Measurements from ENCODE around the gene MSX1. TPM values are rescaled to one million over a fixed set of nuclear protein-coding genes. Genes with fewer than 3 reads are reported as not detected.

MSX1 gene
- total and polyA plus RNA-seq, 2 of the 8 experiments (the other 6 are each of a cell fraction or from before 2014, with no cell fraction given) = 0.47 TPM; not detected in 1

DNA sequence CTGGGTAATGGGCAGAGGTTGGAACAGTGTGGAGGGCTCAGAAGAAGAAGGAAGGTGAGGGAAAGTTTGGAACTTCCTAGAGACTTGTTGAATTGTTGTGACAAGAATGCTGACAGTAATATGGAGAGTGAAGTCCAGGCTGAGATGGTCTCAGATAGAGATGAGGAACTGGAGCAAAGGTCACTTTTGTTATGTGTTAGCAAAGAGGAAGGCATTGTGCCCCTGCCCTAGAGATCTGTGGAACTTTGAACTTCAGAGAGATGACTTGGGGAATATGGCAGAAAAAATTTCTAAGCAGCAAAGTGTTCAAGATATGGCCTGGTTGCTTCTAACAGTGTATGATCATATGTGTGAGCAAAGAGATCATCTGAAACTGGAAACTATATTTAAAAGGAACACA is 37.9 kb upstream of the MSX1 start:
- POLR2A ChIA-PET (ENCODE audit: partially characterized antibody) = interaction anchor here (0.9 kb wide), 1 partner anchor 16 kb away, joined by 3 read pairs; no protein-coding TSS in a partner anchor

More for the DNA sequence above, 37.9 kb upstream of the MSX1 start:
- no peak overlapping the region for H3K4ac ChIP-seq (replicated peaks; ENCODE audit: insufficient read length, low read depth, low read length)
- no peak overlapping the region for H3K14ac ChIP-seq (ENCODE audit: insufficient read length)
- CTCF ChIA-PET (ENCODE audit: partially characterized antibody) = no interaction called here
- no peak overlapping the region for H4K8ac ChIP-seq (ENCODE audit: extremely low read depth, insufficient read depth, low read length)
- H3K79me2 ChIP-seq (ENCODE audit: control insufficient read depth in 1 of 2, insufficient read depth in 2 of 2, low read length in 2 of 2) = no peaks in the 10 kb centered on the region
- no peak for TF ChIP-seq SIN3A (conservative IDR thresholded peaks at IDR 0.05 in 1 of 2, IDR thresholded peaks at IDR 0.05 in 1 of 2; ENCODE audit: low read depth in 1 of 2, low read length in 2 of 2)
- TF ChIP-seq BRCA1 (IDR thresholded peaks at IDR 0.05; ENCODE audit: low read depth, low read length) = no peak
- no peak for TF ChIP-seq KDM5A (IDR thresholded peaks at IDR 0.05; ENCODE audit: low read length)
- TF ChIP-seq POU5F1 (IDR thresholded peaks at IDR 0.05; ENCODE audit: low read depth, low read length) = no peak
- no peak for TF ChIP-seq RAD21 (IDR thresholded peaks at IDR 0.05 in 1 of 2, conservative IDR thresholded peaks at IDR 0.05 in 1 of 2; ENCODE audit: low read depth in 2 of 2, low read length in 2 of 2)
- no peak for TF ChIP-seq TAF1 (IDR thresholded peaks at IDR 0.05; ENCODE audit: low read depth, low read length)
- TF ChIP-seq TAF7 (optimal IDR thresholded peaks at IDR 0.05; ENCODE audit: borderline replicate concordance, low read depth, low read length) = no peak
- TF ChIP-seq SRF (IDR thresholded peaks at IDR 0.05; ENCODE audit: low read depth, low read length) = no peak
- TF ChIP-seq, protein P1, sequence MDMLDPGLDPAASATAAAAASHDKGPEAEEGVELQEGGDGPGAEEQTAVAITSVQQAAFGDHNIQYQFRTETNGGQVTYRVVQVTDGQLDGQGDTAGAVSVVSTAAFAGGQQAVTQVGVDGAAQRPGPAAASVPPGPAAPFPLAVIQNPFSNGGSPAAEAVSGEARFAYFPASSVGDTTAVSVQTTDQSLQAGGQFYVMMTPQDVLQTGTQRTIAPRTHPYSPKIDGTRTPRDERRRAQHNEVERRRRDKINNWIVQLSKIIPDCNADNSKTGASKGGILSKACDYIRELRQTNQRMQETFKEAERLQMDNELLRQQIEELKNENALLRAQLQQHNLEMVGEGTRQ (IDR thresholded peaks at IDR 0.05; ENCODE audit: low read length) = no peak
- no peak for TF ChIP-seq HDAC2 (IDR thresholded peaks at IDR 0.05; ENCODE audit: borderline replicate concordance in 1 of 2, low read depth in 2 of 2, low read length in 2 of 2)
- no peak for TF ChIP-seq ATF2 (IDR thresholded peaks at IDR 0.05; ENCODE audit: low read length)
- H3K27ac ChIP-seq (ENCODE audit: low read depth, low read length) = no peak overlapping the region
- H3K9ac ChIP-seq (replicated peaks in 1 of 4; ENCODE audit: extremely low read depth in 1 of 4, low read depth in 3 of 4, low read length in 3 of 4) = no peak overlapping the region
- no peak overlapping the region for H4K5ac ChIP-seq (ENCODE audit: insufficient read length, low read depth, low read length)
- H2BK15ac ChIP-seq (ENCODE audit: low read length) = no peak overlapping the region
- no peak overlapping the region for H2BK120ac ChIP-seq (replicated peaks; ENCODE audit: low read depth, low read length)
- no peak overlapping the region for H2BK5ac ChIP-seq (ENCODE audit: low read depth, low read length)
- no peak overlapping the region for H3K4me3 ChIP-seq (ENCODE audit: extremely low read depth in 1 of 4, insufficient read depth in 2 of 4, low read depth in 3 of 4, low read length in 4 of 4)
- peaks cover 3% of the 10 kb centered on the region; the same call in 1 of the 2 replicates for H3K23me2 ChIP-seq (ENCODE audit: low read depth, low read length)
- H2AFZ ChIP-seq (ENCODE audit: low read length) = no peak overlapping the region
- H3K27me3 ChIP-seq (replicated peaks in 1 of 4; ENCODE audit: control insufficient read depth in 3 of 4, extremely low read depth in 1 of 4, insufficient read depth in 3 of 4, low read length in 3 of 4) = no peaks in the 10 kb centered on the region; a peak in 1 of 7 replicates
- no peak overlapping the region for H3K4me2 ChIP-seq (ENCODE audit: insufficient read depth in 1 of 2, low read depth in 2 of 2, low read length in 2 of 2)
- no peak overlapping the region for H2BK20ac ChIP-seq (ENCODE audit: low read length)
- no peak overlapping the region for H3K23ac ChIP-seq (ENCODE audit: insufficient read length)
- H3K18ac ChIP-seq (ENCODE audit: extremely low read depth, low read length) = no peak overlapping the region
- peaks cover 6 to 8% of the 10 kb centered on the region in 2 experiments; a peak in 1 of 4 replicates for H3K9me3 ChIP-seq (ENCODE audit: insufficient read depth in 2 of 2, low read depth in 1 of 2, low read length in 1 of 2)
- no peaks in the 10 kb centered on the region for H3K36me3 ChIP-seq (ENCODE audit: control insufficient read depth in 2 of 4, insufficient read depth in 4 of 4, low read length in 3 of 4)
- DNase-seq (ENCODE audit: low read depth in 1 of 2, low spot score in 2 of 2) (no peak), FAIRE-seq (no peak)
- no peaks in the 10 kb centered on the region for H4K20me1 ChIP-seq (replicated peaks in 1 of 2; ENCODE audit: control insufficient read depth in 1 of 2, insufficient read depth in 2 of 2, low read length in 2 of 2)
- no peaks in the 10 kb centered on the region for H3K79me1 ChIP-seq (ENCODE audit: low read depth, low read length)
- no peak overlapping the region for H2AK5ac ChIP-seq (ENCODE audit: low read depth, low read length)
- H4K91ac ChIP-seq (replicated peaks; ENCODE audit: insufficient read length, low read length) = no peak overlapping the region
- H2BK12ac ChIP-seq (ENCODE audit: low read depth, low read length) = no peak overlapping the region
- H3K4me1 ChIP-seq (replicated peaks in 1 of 4; ENCODE audit: control insufficient read depth in 3 of 4, insufficient read depth in 4 of 4, low read length in 3 of 4) = no peaks in the 10 kb centered on the region
- no peak overlapping the region for H3K56ac ChIP-seq (replicated peaks; ENCODE audit: insufficient read length, low read depth, low read length)
